PC-9 (cell line): ENCODE results near the gene LUC7L.

Experiments used
- EZH2 ChIP-seq: fragments of 200-600 bp; sonication (generic); IDR thresholded peaks from 2 replicates; pipeline ENCODE4 v1.8.0; 2017; ENCODE audit warnings: antibody characterized with exemption, low read depth
- TF ChIP-seq, protein P1 (sequence below): fragments of 200-600 bp; sonication (generic); conservative IDR thresholded peaks from 2 replicates; pipeline ENCODE4 v1.6.1; 2017; ENCODE audit warnings: mixed run types, antibody characterized with exemption, mild to moderate bottlenecking, moderate library complexity

- no peak for TF ChIP-seq EZH2
- TF ChIP-seq, protein P1, sequence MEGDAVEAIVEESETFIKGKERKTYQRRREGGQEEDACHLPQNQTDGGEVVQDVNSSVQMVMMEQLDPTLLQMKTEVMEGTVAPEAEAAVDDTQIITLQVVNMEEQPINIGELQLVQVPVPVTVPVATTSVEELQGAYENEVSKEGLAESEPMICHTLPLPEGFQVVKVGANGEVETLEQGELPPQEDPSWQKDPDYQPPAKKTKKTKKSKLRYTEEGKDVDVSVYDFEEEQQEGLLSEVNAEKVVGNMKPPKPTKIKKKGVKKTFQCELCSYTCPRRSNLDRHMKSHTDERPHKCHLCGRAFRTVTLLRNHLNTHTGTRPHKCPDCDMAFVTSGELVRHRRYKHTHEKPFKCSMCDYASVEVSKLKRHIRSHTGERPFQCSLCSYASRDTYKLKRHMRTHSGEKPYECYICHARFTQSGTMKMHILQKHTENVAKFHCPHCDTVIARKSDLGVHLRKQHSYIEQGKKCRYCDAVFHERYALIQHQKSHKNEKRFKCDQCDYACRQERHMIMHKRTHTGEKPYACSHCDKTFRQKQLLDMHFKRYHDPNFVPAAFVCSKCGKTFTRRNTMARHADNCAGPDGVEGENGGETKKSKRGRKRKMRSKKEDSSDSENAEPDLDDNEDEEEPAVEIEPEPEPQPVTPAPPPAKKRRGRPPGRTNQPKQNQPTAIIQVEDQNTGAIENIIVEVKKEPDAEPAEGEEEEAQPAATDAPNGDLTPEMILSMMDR, result no peak
These were observed 47.3 kb upstream of the LUC7L start for GRCh38 chr16:276426-277077.
